Natural killer cell (primary cell): ENCODE data around the gene NTRK2. TPM values are rescaled to one million over a fixed set of nuclear protein-coding genes. Genes with fewer than 3 reads are reported as not detected.

ENCODE experiments used
- ATAC-seq, 3 donors: fragments of 150-1000 bp in 2 of 3; fragments of 200-7000 bp in 1 of 3; cut with Tn5 transposase; 1 replicate in 1 of 3; 2 replicates in 2 of 3; pipeline ENCODE4 v1.10.0; 2021; ENCODE audit warnings: mild to moderate bottlenecking in 2 of 3, moderate library complexity in 2 of 3
- DNase-seq, 2 donors: peaks; one replicate each; pipeline versions ENCODE4 v3.0.0 to v3.0.0-alpha.2; 2013 to 2021; ENCODE audit warnings: mixed read lengths in 1 of 2
- H3K27ac ChIP-seq: one replicate; pipeline ENCODE4 v1.5.1; 2013; ENCODE audit warnings: mild to moderate bottlenecking, low read length
- H3K27me3 ChIP-seq: one replicate; pipeline ENCODE4 v1.6.1; 2013; ENCODE audit warnings: low read length; ENCODE audit not compliant: control insufficient read depth, insufficient read depth
- H3K36me3 ChIP-seq: one replicate; pipeline ENCODE4 v1.6.1; 2013; ENCODE audit warnings: low read length; ENCODE audit not compliant: control insufficient read depth, insufficient read depth
- H3K4me1 ChIP-seq: one replicate; pipeline ENCODE4 v1.6.1; 2013; ENCODE audit warnings: low read length; ENCODE audit not compliant: control insufficient read depth, insufficient read depth
- H3K4me3 ChIP-seq: one replicate; pipeline ENCODE4 v1.5.1; 2013; ENCODE audit warnings: low read length
- H3K9me3 ChIP-seq: one replicate; pipeline ENCODE4 v1.6.1; 2013; ENCODE audit warnings: low read length; ENCODE audit not compliant: control insufficient read depth, insufficient read depth
- H3K27ac Mint-ChIP-seq, 2 donors: one replicate each; pipeline ENCODE4 v1.8.0; 2022; ENCODE audit warnings: mild to moderate bottlenecking in 2 of 2, mixed read lengths in 2 of 2, moderate library complexity in 1 of 2
- H3K27me3 Mint-ChIP-seq, 2 donors: one replicate each; pipeline ENCODE4 v1.8.0; 2022; ENCODE audit warnings: low read depth in 2 of 2, mixed read lengths in 2 of 2
- H3K36me3 Mint-ChIP-seq: one replicate; pipeline ENCODE4 v1.8.0; 2022; ENCODE audit warnings: mixed read lengths
- H3K4me1 Mint-ChIP-seq, 2 donors: one replicate each; pipeline ENCODE4 v1.8.0; 2022; ENCODE audit warnings: mixed read lengths in 2 of 2
- H3K4me3 Mint-ChIP-seq: one replicate; pipeline ENCODE4 v1.8.0; 2022; ENCODE audit warnings: mild to moderate bottlenecking, moderate library complexity, mixed read lengths
- H3K9me3 Mint-ChIP-seq, 2 donors: one replicate each; pipeline ENCODE4 v1.8.0; 2022; ENCODE audit warnings: mixed read lengths in 2 of 2
- WGBS: methylation state at CpG from one replicate; pipeline ENCODE4 v1.1.7; 2013; ENCODE audit warnings: missing lambda C conversion rate; ENCODE audit not compliant: insufficient coverage; 5-methylcytosine and 5-hydroxymethylcytosine counted together
- intact Hi-C: fragments of 100-400 bp; cut with micrococcal nuclease; formaldehyde crosslinking; loops from one replicate; pipeline ENCODE4 v1.14.2; 2022
- total RNA-seq, 4 donors: library from RNA; stranded (reverse); fragments of 120-200 nt in 1 of 4; gene quantifications; one replicate each; pipeline versions ENCODE4 v1.2.3 to v1.2.4, GENCODE V29; 2013 to 2022
- TF ChIP-seq, protein P1 (sequence below): fragments of 200-600 bp; IDR thresholded peaks from one replicate; pipeline ENCODE4 v1.8.0; 2022; ENCODE audit warnings: antibody characterized with exemption

Gene NTRK2
- total RNA-seq, 3 donors from 2014 or later (not counting 1 experiment from before 2014, with no cell fraction given) = 0.08 TPM; not detected in 2

DNA sequence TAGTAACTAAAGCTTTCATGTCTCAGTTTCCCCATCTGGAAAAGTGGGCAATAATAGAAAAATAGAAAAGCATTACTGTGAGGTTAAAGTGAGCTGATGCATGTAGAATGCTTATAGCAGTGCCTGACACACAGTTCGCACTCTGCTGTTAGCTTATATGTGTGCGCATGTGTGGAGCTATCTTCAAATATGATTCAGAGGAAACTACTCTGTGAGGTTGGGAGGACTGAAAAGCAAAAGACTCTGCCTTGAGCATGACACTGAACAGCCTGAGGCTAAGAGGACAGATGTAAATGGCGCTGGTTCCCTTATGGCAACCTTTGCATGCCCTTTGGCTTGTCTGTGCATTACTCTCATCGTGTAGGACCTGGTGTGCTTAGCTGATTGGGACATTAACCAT, 19.4 kb downstream of the NTRK2 start:
- Histone ChIP-seq H3K4me3 (no peak overlapping the region), H3K27me3 (no peaks in the 10 kb centered on the region), H3K9me3 (no peaks in the 10 kb centered on the region), H3K4me1 (no peaks in the 10 kb centered on the region), H3K36me3 (no peaks in the 10 kb centered on the region), H3K27ac (no peak overlapping the region)
- peaks cover 0 to 3% of the 10 kb centered on the region in 2 donors for H3K4me1 Mint-ChIP-seq
- DNase-seq (no peak), ATAC-seq (no peak)
- no peak overlapping the region for H3K4me3 Mint-ChIP-seq
- H3K9me3 Mint-ChIP-seq = no peaks in the 10 kb centered on the region
- peaks cover 3 to 29% of the 10 kb centered on the region in 2 donors for H3K27me3 Mint-ChIP-seq
- TF ChIP-seq, protein P1, sequence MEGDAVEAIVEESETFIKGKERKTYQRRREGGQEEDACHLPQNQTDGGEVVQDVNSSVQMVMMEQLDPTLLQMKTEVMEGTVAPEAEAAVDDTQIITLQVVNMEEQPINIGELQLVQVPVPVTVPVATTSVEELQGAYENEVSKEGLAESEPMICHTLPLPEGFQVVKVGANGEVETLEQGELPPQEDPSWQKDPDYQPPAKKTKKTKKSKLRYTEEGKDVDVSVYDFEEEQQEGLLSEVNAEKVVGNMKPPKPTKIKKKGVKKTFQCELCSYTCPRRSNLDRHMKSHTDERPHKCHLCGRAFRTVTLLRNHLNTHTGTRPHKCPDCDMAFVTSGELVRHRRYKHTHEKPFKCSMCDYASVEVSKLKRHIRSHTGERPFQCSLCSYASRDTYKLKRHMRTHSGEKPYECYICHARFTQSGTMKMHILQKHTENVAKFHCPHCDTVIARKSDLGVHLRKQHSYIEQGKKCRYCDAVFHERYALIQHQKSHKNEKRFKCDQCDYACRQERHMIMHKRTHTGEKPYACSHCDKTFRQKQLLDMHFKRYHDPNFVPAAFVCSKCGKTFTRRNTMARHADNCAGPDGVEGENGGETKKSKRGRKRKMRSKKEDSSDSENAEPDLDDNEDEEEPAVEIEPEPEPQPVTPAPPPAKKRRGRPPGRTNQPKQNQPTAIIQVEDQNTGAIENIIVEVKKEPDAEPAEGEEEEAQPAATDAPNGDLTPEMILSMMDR = no peak
- intact Hi-C loops = no loop called here
- H3K36me3 Mint-ChIP-seq = no peaks in the 10 kb centered on the region
- 78% methylated on average over 4 of the region's 4 CpGs for WGBS
- H3K27ac Mint-ChIP-seq = no peak overlapping the region

DNA sequence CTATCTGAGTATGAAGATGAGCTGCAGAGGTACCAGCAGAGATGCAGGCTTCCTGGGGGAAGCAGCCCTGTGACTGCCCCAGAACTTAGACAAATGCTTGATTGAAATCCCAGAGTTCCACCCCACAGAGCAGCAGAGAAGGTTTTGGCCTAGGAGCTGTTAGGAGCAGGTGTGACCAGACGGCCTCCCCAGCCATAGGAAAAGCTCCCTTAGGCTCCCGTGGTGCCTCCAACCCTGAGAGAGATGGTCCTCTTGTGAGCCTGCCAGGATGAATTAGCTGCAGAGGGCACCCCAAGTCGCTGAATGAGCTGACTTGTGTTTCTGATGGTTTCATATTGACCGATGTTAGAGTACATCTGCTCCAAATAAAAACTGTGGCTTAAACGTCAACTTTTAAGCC, 22.1 kb downstream of the NTRK2 start:
- ATAC-seq (no peak), DNase-seq (no peak)
- Mint-ChIP-seq H3K4me1 (peaks cover 0 to 10% of the 10 kb centered on the region in 2 donors), H3K27ac (no peak overlapping the region), H3K36me3 (no peaks in the 10 kb centered on the region), H3K9me3 (no peaks in the 10 kb centered on the region), H3K4me3 (no peak overlapping the region), H3K27me3 (peaks cover 0 to 26% of the 10 kb centered on the region in 2 donors)
- no peaks in the 10 kb centered on the region for H3K36me3 ChIP-seq
- no peak overlapping the region for H3K27ac ChIP-seq
- TF ChIP-seq, protein P1 = no peak
- 84% methylated on average over 5 of the region's 5 CpGs for WGBS
- H3K9me3 ChIP-seq = no peaks in the 10 kb centered on the region
- intact Hi-C loops = no loop called here
- no peaks in the 10 kb centered on the region for H3K4me1 ChIP-seq
- no peak overlapping the region for H3K4me3 ChIP-seq
- no peaks in the 10 kb centered on the region for H3K27me3 ChIP-seq

DNA sequence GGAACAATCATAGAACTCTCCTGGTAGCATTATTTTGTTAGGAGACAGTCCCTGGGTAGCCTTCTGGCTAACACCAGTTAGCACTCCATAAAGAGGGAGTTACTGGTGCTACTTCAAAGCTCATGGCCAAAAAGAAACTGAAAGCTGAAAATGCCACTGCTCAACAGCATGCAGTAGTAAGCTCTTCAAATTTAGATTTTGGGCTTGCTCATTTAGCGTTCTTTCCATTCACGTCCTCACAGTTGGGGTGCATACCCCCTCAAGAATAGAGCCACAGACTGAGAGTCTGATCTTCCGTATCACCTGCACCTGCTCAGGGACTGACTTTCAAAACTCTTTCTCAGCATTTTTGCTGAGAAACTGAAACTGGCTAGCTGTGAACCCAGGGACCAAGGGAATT, 24.7 kb downstream of the NTRK2 start:
- Mint-ChIP-seq H3K9me3 (no peaks in the 10 kb centered on the region), H3K4me3 (no peak overlapping the region), H3K36me3 (no peaks in the 10 kb centered on the region), H3K4me1 (peaks cover 0 to 10% of the 10 kb centered on the region in 2 donors), H3K27ac (no peak overlapping the region), H3K27me3 (peaks cover 0 to 25% of the 10 kb centered on the region in 2 donors)
- Histone ChIP-seq H3K9me3 (no peaks in the 10 kb centered on the region), H3K27ac (no peak overlapping the region), H3K4me3 (no peak overlapping the region), H3K27me3 (no peaks in the 10 kb centered on the region), H3K36me3 (no peaks in the 10 kb centered on the region), H3K4me1 (no peaks in the 10 kb centered on the region)
- no peak for DNase-seq
- TF ChIP-seq, protein P1 = no peak
- 68% methylated on average over 3 of the region's 3 CpGs for WGBS
- intact Hi-C loops = no loop called here
- ATAC-seq = peak in 1 of 3 donors; percentile 52

DNA sequence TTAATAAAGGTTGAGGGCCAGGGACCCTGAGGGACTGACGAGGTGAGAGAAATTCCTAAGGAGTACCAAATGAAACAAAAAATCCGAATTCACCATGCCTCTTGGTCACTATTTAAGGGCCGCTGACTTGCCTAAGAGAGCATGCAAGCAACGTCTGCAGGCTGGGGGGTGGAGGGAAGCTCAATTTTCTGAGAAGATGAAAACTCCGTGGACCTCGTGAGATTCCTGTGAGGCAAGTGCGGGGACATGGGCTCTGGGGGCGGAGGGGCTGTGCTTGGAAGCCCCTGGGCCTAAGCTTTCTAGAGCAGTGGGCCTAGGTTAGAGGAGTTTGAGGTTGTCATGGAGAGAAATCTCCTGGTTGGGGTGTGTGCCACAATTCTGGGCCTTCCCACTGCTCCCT, 27.5 kb downstream of the NTRK2 start:
- 86% methylated on average over 8 of the region's 8 CpGs for WGBS
- no peaks in the 10 kb centered on the region for H3K9me3 Mint-ChIP-seq

More for the DNA sequence above, 27.5 kb downstream of the NTRK2 start:
- Histone ChIP-seq H3K36me3 (no peaks in the 10 kb centered on the region), H3K27ac (no peak overlapping the region), H3K27me3 (peaks cover 2% of the 10 kb centered on the region), H3K4me1 (no peaks in the 10 kb centered on the region), H3K9me3 (no peaks in the 10 kb centered on the region), H3K4me3 (no peak overlapping the region)
- Mint-ChIP-seq H3K36me3 (no peaks in the 10 kb centered on the region), H3K4me3 (no peak overlapping the region), H3K27me3 (peaks cover 10 to 32% of the 10 kb centered on the region in 2 donors), H3K4me1 (peaks cover 0 to 10% of the 10 kb centered on the region in 2 donors), H3K27ac (no peak overlapping the region)
- ATAC-seq = no peak
- TF ChIP-seq, protein P1 = no peak
- DNase-seq = no peak
- intact Hi-C loops = loop anchor here (5.0 kb wide), 1 partner anchor 915 kb away; no protein-coding TSS in a partner anchor
